HepG2 (cell line): ENCODE measurements around the gene ECSCR. TPM values are rescaled to one million over a fixed set of nuclear protein-coding genes. Genes with fewer than 3 reads are reported as not detected.
A peak's percentile ranks its signal among the peaks of the same experiment; 100 is the strongest.

Experiments used
- ASH2L ChIP-seq: fragments of 300-600, 200-600 bp; sonication (generic); IDR thresholded peaks from 2 replicates; pipeline ENCODE4 v1.7.0; 2017; ENCODE audit warnings: low read depth, mild to moderate bottlenecking, moderate library complexity, mixed read lengths, low read length; ENCODE audit not compliant: insufficient read length
- ATF4 ChIP-seq, 2 experiments: fragments of 450-650 bp in 1 of 2; sonication (generic) in 1 of 2; formaldehyde crosslinking; IDR thresholded peaks; 2 replicates each; pipeline versions ENCODE4 v1.5.0 to v1.8.0; 2020 to 2022; ENCODE audit warnings: mild to moderate bottlenecking in 1 of 2, missing genetic modification reagents in 1 of 2
- ATRX ChIP-seq: sonication (generic); formaldehyde crosslinking; IDR thresholded peaks from 2 replicates; pipeline ENCODE4 v1.4.0; 2020; ENCODE audit warnings: missing genetic modification reagents, borderline replicate concordance
- CBX1 ChIP-seq: IDR thresholded peaks from one replicate; pipeline ENCODE4 v1.6.1; 2016; ENCODE audit warnings: antibody characterized with exemption, low read depth
- ERF ChIP-seq: IDR thresholded peaks from 2 replicates; pipeline ENCODE4 v1.6.1; 2018; ENCODE audit warnings: missing biosample characterization, missing genetic modification reagents
- ESRRA ChIP-seq: sonication (generic); formaldehyde crosslinking; IDR thresholded peaks from 2 replicates; pipeline ENCODE4 v1.5.1; 2020; ENCODE audit warnings: mild to moderate bottlenecking, low read depth, missing genetic modification reagents
- ETV5 ChIP-seq: IDR thresholded peaks from 2 replicates; pipeline ENCODE4 v1.6.1; 2018; ENCODE audit warnings: missing biosample characterization, missing genetic modification reagents, inconsistent platforms, borderline replicate concordance
- GLI4 ChIP-seq: sonication (generic); formaldehyde crosslinking; IDR thresholded peaks from 2 replicates; pipeline ENCODE4 v1.5.1; 2020; ENCODE audit warnings: missing genetic modification reagents, mild to moderate bottlenecking, moderate library complexity, borderline replicate concordance
- IRF1 ChIP-seq: sonication (generic); formaldehyde crosslinking; IDR thresholded peaks from 2 replicates; pipeline ENCODE4 v1.4.0; 2020; ENCODE audit warnings: low read depth, mild to moderate bottlenecking, missing genetic modification reagents
- MZF1 ChIP-seq: sonication (generic); formaldehyde crosslinking; IDR thresholded peaks from 2 replicates; pipeline ENCODE4 v1.8.1; 2023; ENCODE audit warnings: mild to moderate bottlenecking, missing genetic modification reagents, borderline replicate concordance
- NKX3-1 ChIP-seq: sonication (generic); formaldehyde crosslinking; IDR thresholded peaks from 2 replicates; pipeline ENCODE4 v1.5.0; 2020; ENCODE audit warnings: missing genetic modification reagents
- PHF5A ChIP-seq: IDR thresholded peaks from one replicate; pipeline ENCODE4 v1.6.1; 2018; ENCODE audit warnings: low read depth, missing genetic modification reagents; ENCODE audit not compliant: unreplicated experiment
- PRDM4 ChIP-seq: sonication (generic); formaldehyde crosslinking; IDR thresholded peaks from 2 replicates; pipeline ENCODE4 v1.9.0; 2021; ENCODE audit warnings: missing genetic modification reagents, borderline replicate concordance
- RAD21 ChIP-seq: fragments of 450-650 bp; formaldehyde crosslinking; IDR thresholded peaks from 2 replicates; pipeline ENCODE4 v1.5.0; 2020; ENCODE audit warnings: mild to moderate bottlenecking
- RARG ChIP-seq: sonication (generic); formaldehyde crosslinking; IDR thresholded peaks from 2 replicates; pipeline ENCODE4 v1.4.0; 2020; ENCODE audit warnings: low read depth, mild to moderate bottlenecking, missing genetic modification reagents
- SMYD3 ChIP-seq: sonication (generic); formaldehyde crosslinking; IDR thresholded peaks from 2 replicates; pipeline ENCODE4 v1.8.1; 2023; ENCODE audit warnings: mild to moderate bottlenecking, missing genetic modification reagents
- ZBTB46 ChIP-seq: sonication (generic); formaldehyde crosslinking; IDR thresholded peaks from 2 replicates; pipeline ENCODE4 v1.4.0; 2020; ENCODE audit warnings: mild to moderate bottlenecking, missing genetic modification reagents, borderline replicate concordance
- ZKSCAN5 ChIP-seq: sonication (generic); formaldehyde crosslinking; IDR thresholded peaks from 2 replicates; pipeline ENCODE4 v1.5.1; 2020; ENCODE audit warnings: mild to moderate bottlenecking, missing genetic modification reagents
- ZNF282 ChIP-seq: fragments of 450-650 bp; IDR thresholded peaks from 2 replicates; pipeline ENCODE4 v1.6.1; 2018; ENCODE audit not compliant: partially characterized antibody
- ZNF30 ChIP-seq: sonication (generic); formaldehyde crosslinking; IDR thresholded peaks from 2 replicates; pipeline ENCODE4 v1.5.0; 2020; ENCODE audit warnings: mild to moderate bottlenecking, missing genetic modification reagents
- ZNF460 ChIP-seq: sonication (generic); formaldehyde crosslinking; IDR thresholded peaks from 2 replicates; pipeline ENCODE4 v1.5.1; 2020; ENCODE audit warnings: missing genetic modification reagents, mild to moderate bottlenecking, borderline replicate concordance
- ZNF75D ChIP-seq: sonication (generic); formaldehyde crosslinking; IDR thresholded peaks from 2 replicates; pipeline ENCODE4 v1.8.1; 2023; ENCODE audit warnings: missing genetic modification reagents, mild to moderate bottlenecking, borderline replicate concordance
- ZNF878 ChIP-seq: sonication (generic); formaldehyde crosslinking; IDR thresholded peaks from 2 replicates; pipeline ENCODE4 v1.8.1; 2023; ENCODE audit warnings: mild to moderate bottlenecking, missing genetic modification reagents, moderate library complexity
- polyA plus RNA-seq, 8 experiments: library from polyadenylated mRNA; depleted of rRNA in 3 of 8; stranded (reverse) in 7 of 8; unstranded in 1 of 8; fragments of >200 nt; fragmentation: Illumina TruSeq in 4 of 8; extraction: Trizol in 4 of 8; gene quantifications; 2 replicates each; pipeline versions ENCODE4 v1.2.1 to v1.2.3, GENCODE V29; 2011 to 2016; ENCODE audit warnings: low read depth in 4 of 8, missing spikeins in 1 of 8, mixed read lengths in 1 of 8; ENCODE audit not compliant: insufficient read depth in 1 of 8
- total RNA-seq, 5 experiments: library from RNA; depleted of rRNA; stranded (reverse); fragments of >200 nt; fragmentation: Illumina TruSeq; extraction: Trizol; gene quantifications; 2 replicates each; pipeline ENCODE4 v1.2.3, GENCODE V29; 2016; ENCODE audit warnings: low read depth in 1 of 5

ECSCR gene
- total and polyA plus RNA-seq, 2 of the 13 experiments (the other 11 are each of a cell fraction or from before 2014, with no cell fraction given) = 0.18 TPM; not detected in 1

- TF ChIP-seq ETV5 (CRISPR knock-in tag) (no peak), ZNF30 (no peak), ZNF282 (no peak), ZBTB46 (no peak), IRF1 (CRISPR knock-in tag) (no peak), MZF1 (CRISPR knock-in tag) (0 out of 2 replicates have a peak, but pooled peaks have one; percentile 89), GLI4 (CRISPR knock-in tag) (peak; percentile 71; the same call in 1 of the 2 replicates), RAD21 (CRISPR knock-in tag) (no peak), NKX3-1 (CRISPR knock-in tag) (0 out of 2 replicates have a peak, but pooled peaks have one; percentile 26), PHF5A (no peak), PRDM4 (CRISPR knock-in tag) (no peak), SMYD3 (no peak), ZNF460 (CRISPR knock-in tag) (no peak), ZKSCAN5 (CRISPR knock-in tag) (no peak), ZNF75D (CRISPR knock-in tag) (no peak), ERF (CRISPR knock-in tag) (no peak), ASH2L (peak; percentile 77), CBX1 (no peak), ESRRA (no peak), ATF4 (CRISPR knock-in tag; IDR thresholded peaks at IDR 0.05) (no peak), ZNF878 (CRISPR knock-in tag) (peak; percentile 52; the same call in 1 of the 2 replicates), ATRX (CRISPR knock-in tag) (no peak), RARG (CRISPR knock-in tag) (no peak)
Observed at GRCh38 chr5:139403787-139404483, 58.6 kb downstream of the ECSCR start, which contains the start of gene SPATA24 (continued).
